Stomach (tissue), 4 donors: ENCODE data around the gene APOL4.

Source experiments
- CTCF ChIP-seq, 7 experiments: fragments of 450-650 bp in 4 of 7; fragments of 200-600 bp in 3 of 7; sonication (generic) in 3 of 7; IDR thresholded peaks; one replicate each; pipeline ENCODE4 v1.5.1; 2016 to 2019; ENCODE audit warnings: antibody characterized with exemption in 7 of 7, control low read depth in 2 of 7, mild to moderate bottlenecking in 1 of 7
- EP300 ChIP-seq: sonication (generic); formaldehyde crosslinking; IDR thresholded peaks from one replicate; pipeline ENCODE4 v1.6.1; 2017; ENCODE audit warnings: antibody characterized with exemption
- POLR2A ChIP-seq, 4 donors: fragments of 450-650 bp; IDR thresholded peaks; one replicate each; pipeline ENCODE4 v1.6.1; 2016; ENCODE audit warnings: antibody characterized with exemption in 4 of 4, control low read depth in 2 of 4, mild to moderate bottlenecking in 1 of 4, moderate library complexity in 1 of 4
- POLR2AphosphoS5 ChIP-seq, 3 donors: sonication (generic); formaldehyde crosslinking; IDR thresholded peaks; one replicate each; pipeline ENCODE4 v1.6.1; 2016; ENCODE audit warnings: antibody characterized with exemption in 3 of 3

DNA sequence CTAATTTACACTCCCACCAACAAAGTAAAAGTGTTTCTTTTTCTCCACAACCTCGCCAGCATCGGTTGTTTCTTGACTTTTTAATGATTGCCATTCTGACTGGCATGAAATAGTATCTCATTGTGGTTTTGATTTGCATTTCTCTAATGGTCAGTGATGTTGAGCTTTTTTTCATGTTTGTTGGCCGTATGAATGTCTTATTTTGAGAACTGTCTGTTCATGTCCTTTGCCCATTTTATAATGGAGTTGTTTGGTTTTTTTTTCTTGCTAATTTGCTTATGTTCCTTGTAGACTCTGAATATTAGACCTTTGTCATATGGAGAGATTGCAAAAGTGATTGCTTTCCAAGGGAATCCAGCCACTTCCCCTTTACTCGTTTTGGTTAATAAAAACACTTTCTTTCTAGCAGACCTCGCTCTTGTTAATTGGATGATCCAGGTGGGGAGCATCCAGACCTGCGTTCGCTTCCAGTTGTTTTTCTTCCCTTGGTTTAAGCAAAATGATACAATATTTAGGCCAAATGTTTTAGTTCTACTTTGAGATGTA, 17.1 kb upstream of the APOL4 start:
- TF ChIP-seq CTCF (IDR thresholded peaks at IDR 0.05): no peak
- no peak for TF ChIP-seq POLR2A (IDR thresholded peaks at IDR 0.05)
- TF ChIP-seq POLR2AphosphoS5 (IDR thresholded peaks at IDR 0.05): no peak
- no peak for TF ChIP-seq EP300
